Islet precursor cell (in vitro differentiated cells): ENCODE results near the gene OR4E1.
"Not testable (repeated sequence)": the region's sequence is repeated elsewhere in the genome, so short reads cannot be mapped to it uniquely, and the experiment has no call there.

Source experiments
- DNase-seq: peaks from one replicate; pipeline ENCODE4 v3.0.0-alpha.2; 2018

The OR4E1 gene, protein sequence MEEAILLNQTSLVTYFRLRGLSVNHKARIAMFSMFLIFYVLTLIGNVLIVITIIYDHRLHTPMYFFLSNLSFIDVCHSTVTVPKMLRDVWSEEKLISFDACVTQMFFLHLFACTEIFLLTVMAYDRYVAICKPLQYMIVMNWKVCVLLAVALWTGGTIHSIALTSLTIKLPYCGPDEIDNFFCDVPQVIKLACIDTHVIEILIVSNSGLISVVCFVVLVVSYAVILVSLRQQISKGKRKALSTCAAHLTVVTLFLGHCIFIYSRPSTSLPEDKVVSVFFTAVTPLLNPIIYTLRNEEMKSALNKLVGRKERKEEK

DNA sequence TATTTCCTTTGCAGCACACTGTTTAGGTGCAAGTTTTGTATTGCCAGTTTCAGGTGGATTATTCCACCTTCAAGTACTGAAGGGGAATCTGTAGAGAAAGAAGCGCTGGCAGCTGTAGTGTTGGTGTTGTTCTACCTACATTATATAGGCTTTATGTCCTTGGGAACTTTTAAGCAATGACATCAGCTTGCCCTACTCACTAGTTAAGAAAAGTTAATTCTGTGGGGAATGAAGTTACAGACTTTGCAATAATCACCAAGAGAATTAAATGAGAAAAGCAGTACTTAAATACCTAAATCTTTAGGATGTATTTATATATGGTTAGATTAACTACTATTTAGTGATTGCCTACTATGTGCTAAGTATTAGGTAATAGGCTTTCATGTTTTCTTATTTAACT lies at the start of gene OR4E1:
OR4E1 (minus strand) TSS at position 101 of the 400 bp plus-strand sequence. CDS start 2,883 bp downstream, outside the sequence.
- no peak for DNase-seq

DNA sequence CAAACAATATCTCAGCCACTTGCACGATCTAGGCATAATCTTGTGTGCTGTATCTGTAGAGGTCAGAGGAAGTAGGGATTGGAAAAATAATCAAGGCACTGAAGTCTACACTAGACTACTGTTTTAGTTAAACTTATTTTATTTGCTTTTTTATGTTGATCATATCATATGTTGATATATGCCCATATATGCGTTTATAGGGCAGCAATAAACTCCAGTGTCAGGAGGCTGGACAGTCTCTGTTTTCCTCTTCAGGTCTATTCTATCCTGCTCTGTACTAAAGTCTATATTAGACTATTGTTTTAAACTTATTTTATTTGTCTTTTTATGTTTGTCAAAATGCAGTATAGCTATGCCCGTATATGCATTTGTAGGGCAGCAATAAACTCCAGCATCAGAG lies 47.9 kb upstream of the OR4E1 start:
- DNase-seq, result no peak

DNA sequence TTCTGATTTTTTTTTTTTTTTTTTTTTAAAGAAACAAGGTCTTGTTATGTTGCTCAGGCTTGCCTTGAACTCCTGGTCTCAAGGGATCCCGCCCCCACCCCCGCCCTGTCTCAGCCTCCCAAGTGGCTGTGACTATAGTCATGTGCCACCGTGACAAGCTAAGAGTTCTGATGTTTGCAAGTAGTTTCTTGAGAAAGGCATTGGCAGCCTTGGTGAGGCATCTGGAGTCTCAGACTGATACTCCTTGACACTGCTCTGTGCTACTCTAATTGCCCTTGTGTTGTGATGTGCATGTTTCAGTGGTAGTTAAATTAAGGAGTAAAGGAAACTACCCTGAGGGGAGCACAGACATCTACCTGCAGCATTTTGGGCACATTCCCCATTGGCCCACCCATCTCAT lies 46.2 kb upstream of the OR4E1 start:
- DNase-seq, result no peak

DNA sequence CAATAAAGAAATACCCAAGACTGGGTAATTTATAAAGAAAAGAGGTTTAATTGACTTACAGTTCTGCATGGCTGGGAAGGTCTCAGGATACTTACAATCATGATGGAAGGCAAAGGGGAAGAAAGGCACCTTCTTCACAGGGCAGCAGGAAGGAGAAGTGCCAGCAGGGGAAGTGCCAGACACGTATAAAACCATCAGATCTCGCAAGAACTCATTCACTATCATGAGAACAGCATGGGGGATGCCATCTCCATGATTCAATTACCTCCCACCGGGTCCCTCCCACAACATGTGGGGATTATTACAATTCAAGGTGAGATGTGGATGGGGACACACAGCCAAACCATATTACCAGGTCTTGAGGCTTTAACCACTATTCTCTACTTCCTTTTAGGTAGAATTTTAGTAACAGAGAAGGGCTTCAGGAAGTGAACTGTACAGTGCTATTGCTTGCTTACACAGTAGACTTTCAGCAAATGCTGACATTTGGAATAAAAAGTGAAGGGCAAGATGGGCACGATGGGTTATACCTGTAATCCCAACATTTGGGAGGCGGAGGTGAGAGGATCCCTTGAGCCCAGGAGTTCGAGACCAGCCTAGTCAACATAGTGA lies 40.8 kb upstream of the OR4E1 start:
- DNase-seq, result no peak

DNA sequence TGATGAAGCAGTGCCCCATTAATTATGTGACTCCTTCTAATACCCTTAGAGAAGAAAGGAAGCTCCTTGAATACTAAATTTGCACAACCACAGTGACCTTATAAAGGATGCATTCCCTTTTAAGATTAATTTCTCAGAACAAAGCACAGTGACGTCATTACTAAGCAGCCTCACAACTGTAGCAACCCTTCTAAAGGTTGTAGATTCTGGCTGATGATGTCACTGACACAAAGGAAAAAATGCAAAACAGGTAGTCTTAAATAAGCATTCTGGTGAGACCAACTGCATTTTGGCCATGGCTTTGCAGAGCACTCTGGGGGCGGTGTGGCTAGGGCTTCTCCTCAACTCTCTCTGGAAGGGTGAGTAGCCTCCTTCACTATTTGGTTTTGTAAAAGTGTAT lies 38.4 kb upstream of the OR4E1 start:
- no peak for DNase-seq

DNA sequence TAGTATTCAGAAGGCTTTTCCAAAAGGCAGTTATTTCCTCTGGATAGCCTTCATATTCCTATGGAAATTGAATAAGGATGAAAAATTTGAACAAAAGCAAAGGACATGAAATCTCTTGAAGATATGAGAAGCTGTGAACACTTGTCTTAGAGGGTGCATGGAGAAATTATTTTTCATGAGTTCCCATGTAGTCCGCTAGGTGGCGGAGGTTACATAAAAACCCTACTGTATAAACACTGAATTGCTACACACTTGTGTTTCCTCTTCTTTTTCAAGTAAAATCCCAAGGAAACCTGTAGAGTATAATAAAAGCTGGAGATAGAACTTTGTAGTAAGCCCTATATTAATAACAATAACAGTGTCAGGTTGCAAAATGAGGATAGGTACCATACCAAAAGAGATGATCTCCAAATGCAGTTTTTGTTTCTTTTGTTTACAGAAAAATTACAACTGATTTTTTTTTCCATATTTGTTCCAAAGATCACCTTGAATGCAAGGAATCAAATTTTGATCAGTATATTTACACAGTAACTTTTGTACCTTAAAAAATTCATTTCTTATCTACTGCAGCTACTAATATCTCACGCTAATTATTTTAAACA lies 37.8 kb upstream of the OR4E1 start:
- DNase-seq, result no peak

DNA sequence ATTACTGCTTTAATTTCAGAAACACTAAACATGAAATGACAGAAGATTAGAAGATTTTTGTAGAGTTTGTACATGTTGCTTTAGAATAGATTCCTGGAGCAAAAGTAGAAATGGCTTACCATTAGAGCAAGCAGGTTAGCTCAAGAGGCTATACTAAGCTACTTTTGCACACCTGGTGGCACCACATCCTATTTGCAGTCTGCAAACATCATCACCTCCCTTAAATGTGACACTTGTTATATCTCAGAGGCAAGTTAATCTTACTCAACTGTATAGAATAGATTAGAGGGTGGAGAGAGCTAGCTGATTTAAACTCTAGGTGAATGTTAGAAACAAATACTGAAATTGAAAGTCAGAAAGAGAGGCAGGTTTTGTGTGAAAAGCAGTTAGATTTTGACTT lies 30.7 kb upstream of the OR4E1 start:
- no peak for DNase-seq

DNA sequence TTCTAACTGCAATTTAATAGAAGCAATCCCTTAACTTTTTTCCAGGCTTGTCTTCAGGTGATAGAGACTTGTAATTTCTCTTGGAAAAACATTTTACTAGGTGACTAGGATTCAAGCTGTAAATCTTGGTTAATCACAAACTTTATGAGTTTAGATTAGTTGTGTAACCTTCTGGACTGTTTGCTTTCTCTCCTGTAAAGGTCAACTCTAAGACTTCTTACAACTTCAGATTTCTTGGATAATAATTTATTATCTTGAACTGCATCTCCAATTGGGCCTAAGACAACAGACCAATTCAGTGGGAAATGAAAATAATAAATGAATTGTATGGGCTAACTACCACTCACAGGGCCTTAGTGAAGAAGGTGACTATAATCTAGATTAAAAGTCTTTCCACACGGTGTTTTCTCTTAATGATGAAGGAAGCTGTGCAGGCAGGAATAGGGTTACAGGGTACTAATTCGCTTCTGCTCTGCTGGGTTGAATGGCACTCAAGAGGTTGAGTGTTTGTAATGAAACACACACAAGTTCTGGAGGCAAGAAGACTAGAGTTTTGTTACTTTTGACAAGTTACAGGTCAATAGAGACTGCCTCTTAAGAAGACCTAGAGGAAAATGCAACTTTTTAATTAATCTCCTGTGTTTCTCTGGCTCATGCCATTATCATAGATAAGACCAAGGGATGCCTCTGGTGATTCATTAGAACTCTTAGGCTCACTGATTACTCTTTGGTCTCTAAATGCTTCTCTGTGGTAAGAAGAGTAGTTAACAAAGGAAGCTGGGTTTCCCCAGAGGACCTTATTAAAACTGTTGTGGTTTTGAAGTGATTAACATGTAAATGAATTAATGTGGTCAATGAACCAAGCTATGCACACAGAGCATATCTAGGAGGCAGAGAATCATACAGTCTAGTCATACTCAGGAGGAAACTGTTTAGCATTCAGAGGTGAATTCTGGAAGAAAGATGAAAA lies 30.0 kb upstream of the OR4E1 start:
- no peak for DNase-seq

DNA sequence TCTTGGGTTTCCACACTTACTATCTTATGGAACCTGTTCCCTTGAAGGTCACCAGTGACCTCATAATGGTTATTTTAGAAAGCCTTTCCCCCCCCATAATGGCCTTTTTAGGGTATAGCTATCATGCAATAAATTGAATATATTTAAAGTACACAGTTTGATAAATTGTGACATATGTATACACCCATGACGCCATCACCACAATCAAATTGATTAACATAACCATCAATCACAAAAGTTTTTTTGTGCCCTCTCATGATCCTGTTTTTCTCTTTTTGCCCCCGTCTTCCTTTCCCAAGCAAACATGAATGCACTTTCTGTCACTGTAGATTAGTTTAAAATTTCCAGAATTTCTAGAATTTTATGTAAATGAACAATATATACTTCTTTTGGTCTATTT lies 28.7 kb upstream of the OR4E1 start:
- DNase-seq, result no peak

DNA sequence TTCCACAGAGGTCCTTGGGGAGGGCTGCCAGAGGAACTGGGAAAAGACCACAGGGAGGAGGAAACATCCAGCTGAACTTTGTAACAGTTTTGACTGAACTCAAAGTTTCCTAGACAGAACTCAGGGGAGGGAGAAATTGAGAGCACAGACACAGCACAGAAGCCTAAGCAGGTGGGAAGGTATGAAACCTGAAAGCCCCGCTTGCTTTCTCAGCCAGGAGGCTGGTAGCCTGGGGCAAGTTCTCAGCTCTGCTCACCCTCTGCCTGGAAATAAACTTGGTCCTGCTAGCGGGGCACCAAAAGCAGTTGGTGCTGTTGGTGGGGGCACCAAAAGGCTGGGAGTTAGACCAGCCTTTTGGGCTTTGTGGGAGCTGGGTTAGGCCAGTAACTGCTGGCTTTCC lies 25.9 kb upstream of the OR4E1 start:
- no peak for DNase-seq

DNA sequence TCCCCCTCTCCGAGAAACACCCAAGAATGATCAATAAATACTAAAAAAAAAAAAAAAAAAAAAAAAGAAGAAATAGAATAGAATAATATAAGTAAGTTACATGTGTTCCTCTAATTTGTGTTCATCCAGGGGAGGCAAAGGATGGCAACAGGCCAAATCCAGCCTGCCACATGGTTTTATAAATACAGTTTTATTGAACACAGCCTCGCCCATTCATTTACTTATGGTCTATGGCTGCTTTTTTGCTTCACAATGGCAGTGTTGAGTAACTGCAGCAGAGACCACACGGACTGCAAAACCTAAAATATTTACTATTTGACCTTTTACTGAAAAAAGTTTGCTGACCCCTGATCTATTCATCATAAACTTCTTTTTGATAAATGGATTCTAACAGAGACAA lies 24.9 kb upstream of the OR4E1 start:
- not testable (repeated sequence) for DNase-seq

DNA sequence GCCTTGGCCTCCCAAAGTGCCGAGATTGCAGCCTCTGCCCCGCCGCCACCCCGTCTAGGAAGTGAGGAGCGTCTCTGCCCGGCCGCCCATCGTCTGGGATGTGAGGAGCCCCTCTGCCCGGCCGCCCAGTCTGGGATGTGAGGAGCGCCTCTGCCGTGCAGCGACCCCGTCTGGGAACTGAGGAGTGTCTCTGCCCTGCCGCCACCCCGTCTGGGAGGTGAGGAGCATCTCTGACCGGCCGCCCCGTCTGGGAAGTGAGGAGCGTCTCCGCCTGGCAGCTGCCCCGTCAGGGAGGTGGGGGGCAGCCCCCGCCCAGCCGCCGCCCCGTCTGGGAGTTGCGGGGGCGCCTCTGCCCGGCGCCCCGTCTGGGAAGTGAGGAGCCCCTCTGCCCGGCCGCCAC lies 24.0 kb upstream of the OR4E1 start:
- DNase-seq, result not testable (repeated sequence)

DNA sequence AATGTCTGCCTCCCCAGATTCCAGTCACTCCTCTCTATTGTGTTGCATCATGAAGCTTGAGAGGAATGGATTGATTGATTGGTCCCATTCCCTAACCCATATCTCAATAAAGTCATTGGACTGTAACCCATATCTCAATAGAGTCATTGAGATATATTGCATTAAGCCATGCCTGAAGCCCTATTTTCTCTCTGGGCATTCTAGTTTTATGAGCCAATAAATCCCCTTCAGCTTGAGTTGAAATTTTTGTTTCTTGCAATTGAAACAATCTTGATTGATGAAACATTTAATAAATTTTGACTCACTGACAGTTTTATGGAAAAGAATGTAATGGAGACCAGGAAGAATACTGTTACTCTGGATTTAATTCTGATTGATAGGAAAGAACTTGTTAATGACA lies 20.8 kb upstream of the OR4E1 start:
- no peak for DNase-seq

DNA sequence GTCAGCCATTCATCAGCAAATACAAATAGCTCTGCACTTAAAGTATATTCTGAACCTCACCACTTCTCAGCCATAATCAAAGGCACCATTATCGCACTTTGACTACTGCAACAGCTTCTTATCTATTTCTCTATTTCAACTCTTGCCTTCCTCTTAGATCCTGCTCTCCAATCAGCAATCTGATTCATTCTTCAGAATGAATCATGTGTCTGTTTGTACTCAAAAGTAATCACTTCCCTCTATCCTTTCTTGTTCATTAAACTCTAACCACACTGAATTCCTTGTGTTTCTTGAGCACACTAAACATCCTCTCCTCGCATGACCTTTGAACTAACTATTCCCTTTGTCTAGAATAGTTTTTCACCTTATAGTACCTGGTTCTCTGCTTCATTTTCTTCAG lies 12.8 kb upstream of the OR4E1 start:
- no peak for DNase-seq

DNA sequence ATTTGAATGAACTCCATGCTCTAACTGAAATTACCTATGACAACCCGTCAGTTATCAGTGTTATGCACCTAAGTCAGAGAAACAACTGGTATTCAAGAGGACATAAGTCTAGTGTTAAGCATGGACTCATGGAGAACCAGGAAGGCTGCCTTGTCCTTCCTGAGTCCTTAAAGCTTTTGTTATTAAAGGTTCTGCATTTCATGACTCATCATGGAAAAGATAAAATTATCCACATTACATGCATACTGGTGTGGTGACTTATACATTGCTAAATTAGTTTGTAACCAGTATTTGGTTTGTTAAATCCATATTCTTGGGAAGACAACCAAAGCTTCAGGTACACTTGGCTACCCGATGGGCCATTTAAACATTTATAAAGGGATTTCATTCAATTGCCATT lies 6.5 kb upstream of the OR4E1 start:
- DNase-seq, result no peak

DNA sequence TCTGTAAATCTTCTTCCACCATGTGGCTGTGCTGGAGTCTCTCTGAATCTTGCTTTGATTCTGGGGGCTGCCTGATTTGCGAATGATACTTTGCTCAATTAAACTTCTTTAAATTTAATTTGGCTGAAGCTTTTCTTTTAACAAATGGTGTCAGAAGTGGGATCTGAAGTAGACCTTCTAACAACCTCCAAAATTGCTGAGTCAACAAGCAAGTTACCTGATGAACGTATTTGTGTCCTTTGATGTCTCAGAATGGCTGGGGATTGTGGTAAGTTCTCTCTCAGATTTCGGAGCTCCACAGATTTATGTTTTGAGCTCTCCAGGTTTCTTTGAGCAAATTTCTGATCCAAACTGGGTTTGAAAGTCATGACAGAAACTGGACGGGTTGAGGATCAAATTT lies 1.9 kb upstream of the OR4E1 start:
- DNase-seq, result no peak

DNA sequence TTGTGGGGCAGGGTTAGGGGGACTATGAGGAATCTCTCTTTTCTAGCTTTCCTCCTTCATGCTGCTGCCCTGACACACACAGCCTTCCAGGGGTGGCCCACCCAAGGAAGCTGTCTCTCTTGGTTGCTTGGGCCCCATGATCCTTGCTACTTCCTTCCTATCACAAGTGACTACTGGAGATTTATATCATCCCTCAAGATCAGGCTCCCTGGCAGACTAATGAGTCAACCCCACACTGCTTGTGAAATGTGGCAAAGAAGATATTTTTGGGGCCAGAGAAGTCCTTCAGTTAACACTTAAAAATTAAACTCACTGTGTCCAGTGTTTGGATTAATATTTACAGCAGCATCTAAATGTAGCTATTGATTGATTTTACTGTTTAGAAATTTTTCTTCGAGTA lies 1.5 kb downstream of the OR4E1 start:
- no peak for DNase-seq

DNA sequence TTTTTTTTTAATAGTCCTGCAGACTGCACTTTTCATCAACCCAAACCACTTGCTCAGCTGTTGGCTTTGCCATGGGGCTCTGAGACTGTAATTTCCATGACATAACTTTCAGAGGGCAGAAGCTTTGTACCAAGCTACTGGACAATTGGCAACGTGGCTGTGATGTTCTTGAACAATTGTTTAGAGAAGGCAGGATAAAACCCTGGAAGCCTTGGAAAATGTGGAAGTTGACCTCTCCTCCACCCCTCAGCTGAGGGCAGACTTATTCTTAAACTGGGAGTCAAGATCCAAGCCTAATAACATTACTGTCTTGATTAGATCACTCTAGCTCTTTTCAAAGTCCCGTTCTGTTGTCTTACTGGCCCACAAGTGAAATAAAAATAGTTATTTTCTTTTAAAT lies 2.2 kb downstream of the OR4E1 start:
- DNase-seq, result no peak

DNA sequence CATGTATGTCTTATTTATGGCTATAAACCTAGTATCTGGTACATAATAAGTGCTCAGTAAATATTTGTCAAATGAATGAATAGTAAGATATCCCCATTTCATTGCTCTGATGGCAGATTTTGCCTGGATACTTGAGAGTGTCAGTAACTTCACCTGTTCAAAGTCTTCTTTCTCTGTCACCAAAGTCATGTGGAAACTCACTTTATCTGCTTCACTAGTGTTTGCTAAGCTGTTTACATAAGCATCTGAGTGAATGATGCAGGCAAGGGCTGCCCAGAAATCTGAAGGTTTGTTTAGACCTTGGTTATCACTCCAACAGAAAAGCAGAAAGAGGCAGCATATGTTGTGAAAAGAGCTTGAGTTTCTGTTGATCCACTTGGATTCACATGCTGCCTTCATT lies 4.3 kb downstream of the OR4E1 start:
- DNase-seq, result no peak

DNA sequence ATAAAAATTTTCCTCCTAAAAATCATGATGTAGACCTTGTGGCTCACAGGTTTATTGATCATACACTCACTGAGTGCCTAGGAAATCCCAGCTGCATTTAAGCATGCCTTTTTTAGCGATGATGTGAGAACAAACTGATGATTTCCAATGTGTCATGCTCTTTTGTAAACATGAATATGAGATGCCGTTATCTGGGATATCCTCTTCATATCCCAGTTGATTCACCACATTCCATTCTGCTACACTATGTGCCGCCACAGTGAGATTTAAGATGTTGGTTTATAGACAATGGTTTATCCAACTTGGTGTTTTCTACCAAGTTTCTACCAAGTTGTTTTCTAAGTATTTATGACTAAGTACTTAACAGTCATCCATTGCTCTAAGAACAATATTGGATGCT lies 5.2 kb downstream of the OR4E1 start:
- DNase-seq, result no peak

DNA sequence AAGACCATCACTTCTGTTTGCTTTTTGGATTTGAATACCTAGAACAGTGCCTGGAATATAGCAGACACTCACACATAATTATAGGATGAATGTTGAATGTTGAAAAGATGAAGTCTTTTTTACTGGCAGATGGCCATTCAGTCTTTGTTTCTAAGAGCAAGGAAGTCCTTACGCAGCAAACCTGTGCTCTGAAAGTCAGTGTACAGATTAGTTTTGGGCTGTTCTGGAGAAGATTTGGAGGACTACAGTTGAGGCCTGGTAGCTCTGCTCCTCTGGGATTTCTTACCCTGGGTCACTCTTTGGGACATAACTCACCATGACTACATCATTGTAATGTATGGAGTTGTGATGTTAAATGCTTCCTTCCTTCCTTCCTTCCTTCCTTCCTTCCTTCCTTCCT lies 16.6 kb downstream of the OR4E1 start:
- no peak for DNase-seq

DNA sequence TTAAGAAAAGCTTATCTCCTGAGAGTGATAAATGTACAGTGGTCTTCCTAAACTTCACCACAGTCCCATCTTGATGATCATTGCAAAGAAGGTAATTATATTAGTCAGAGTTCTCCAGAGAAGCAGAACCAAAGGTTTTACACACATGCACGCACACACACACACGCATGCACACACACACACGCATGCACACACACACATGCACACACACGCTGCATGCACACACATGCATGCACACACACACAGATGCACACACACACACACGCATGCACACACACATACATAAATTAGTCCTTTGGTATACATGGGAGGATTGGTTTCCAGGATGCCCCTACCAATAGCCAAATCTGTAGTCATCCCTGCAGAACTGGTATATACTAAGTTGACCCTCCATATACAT lies 19.4 kb downstream of the OR4E1 start:
- DNase-seq, result no peak

DNA sequence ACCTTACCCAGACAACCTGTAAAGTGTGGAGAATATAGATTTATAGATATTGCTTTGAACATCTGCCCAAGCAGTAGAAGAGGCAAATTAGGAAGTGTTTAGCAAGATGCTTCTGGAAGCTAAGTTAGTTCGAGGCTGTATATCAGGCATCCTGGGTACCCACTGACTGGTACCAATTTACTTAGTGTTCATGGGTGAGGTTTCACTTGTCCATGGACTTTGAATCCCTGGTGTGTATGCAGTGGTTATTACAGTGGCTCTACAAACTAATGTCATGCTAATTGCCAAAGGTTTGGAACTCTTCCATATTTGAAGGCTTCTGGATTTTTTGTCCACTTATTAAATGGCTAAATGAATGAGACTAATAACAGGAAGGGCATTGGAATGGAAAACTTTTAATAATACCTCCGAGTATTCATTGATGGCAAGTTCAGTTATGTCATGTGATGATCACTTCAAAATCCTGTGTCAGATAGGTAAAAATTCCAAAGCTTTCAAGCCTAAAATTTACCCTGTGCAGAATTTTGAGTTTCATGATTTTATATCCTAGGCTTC lies 20.2 kb downstream of the OR4E1 start, which contains the start of gene OR4E2:
OR4E2 (plus strand) TSS at position 505 of the 555 bp plus-strand sequence. CDS start 11,248 bp downstream, outside the sequence.
- DNase-seq, result no peak
